ENCODE measurements around the gene LHX3.

Gene LHX3

GRCh38 chr9:136233411-136233810 lies 28.5 kb upstream of the LHX3 start:
- no peak for DNase-seq
- no peaks in the 10 kb centered on the region for H3K9me3 ChIP-seq (replicated peaks; ENCODE audit: insufficient read depth, low read length)
- H3K9me2 ChIP-seq (replicated peaks; ENCODE audit: insufficient read depth, low read length) = no peaks in the 10 kb centered on the region
- H3K4me1 ChIP-seq (ENCODE audit: low read length) = no peaks in the 10 kb centered on the region
- TF ChIP-seq CTCF (IDR thresholded peaks at IDR 0.05; ENCODE audit: low read length) = no peak
- TF ChIP-seq EZH2 (optimal IDR thresholded peaks at IDR 0.05; ENCODE audit: low read depth, low read length) = no peak
- no peaks in the 10 kb centered on the region for H3K27me3 ChIP-seq (replicated peaks; ENCODE audit: insufficient read depth, low read length)
- H2AFZ ChIP-seq (ENCODE audit: low read length) = no peak overlapping the region
- peaks cover 83% of the 10 kb centered on the region for H3K79me2 ChIP-seq (ENCODE audit: low read length)
- H3K4me2 ChIP-seq (ENCODE audit: low read depth, low read length) = no peak overlapping the region
- no peak overlapping the region for H3K4me3 ChIP-seq (ENCODE audit: low read length)
- H4K20me1 ChIP-seq (ENCODE audit: insufficient read depth, low read length) = 0 out of 2 replicates have a peak, but pooled peaks cover 2% of the 10 kb centered on the region
- H3K27ac ChIP-seq (ENCODE audit: low read length) = no peak overlapping the region
- H3K9ac ChIP-seq (ENCODE audit: low read length) = no peak overlapping the region
- H3F3A ChIP-seq (ENCODE audit: insufficient read depth, low read length) = no peaks in the 10 kb centered on the region
- H3K36me3 ChIP-seq (replicated peaks; ENCODE audit: insufficient read depth, low read length) = no peaks in the 10 kb centered on the region

- Histone ChIP-seq H4K20me1 (ENCODE audit: insufficient read depth, low read length) (no peaks in the 10 kb centered on the region), H3K9ac (ENCODE audit: low read length) (no peak overlapping the region), H3K79me2 (ENCODE audit: low read length) (peaks cover 83% of the 10 kb centered on the region), H2AFZ (ENCODE audit: low read length) (no peak overlapping the region), H3K4me2 (ENCODE audit: low read depth, low read length) (no peak overlapping the region), H3K27me3 (replicated peaks; ENCODE audit: insufficient read depth, low read length) (no peaks in the 10 kb centered on the region), H3K4me3 (ENCODE audit: low read length) (no peak overlapping the region), H3K27ac (ENCODE audit: low read length) (no peak overlapping the region), H3K4me1 (ENCODE audit: low read length) (no peaks in the 10 kb centered on the region), H3K9me3 (replicated peaks; ENCODE audit: insufficient read depth, low read length) (no peaks in the 10 kb centered on the region), H3K9me2 (replicated peaks; ENCODE audit: insufficient read depth, low read length) (no peaks in the 10 kb centered on the region), H3F3A (ENCODE audit: insufficient read depth, low read length) (no peaks in the 10 kb centered on the region), H3K36me3 (replicated peaks; ENCODE audit: insufficient read depth, low read length) (no peaks in the 10 kb centered on the region)
- DNase-seq = no peak
- TF ChIP-seq EZH2phosphoT487 (IDR thresholded peaks at IDR 0.05; ENCODE audit: low read length) (no peak), CTCF (IDR thresholded peaks at IDR 0.05; ENCODE audit: low read length) (no peak), EZH2 (optimal IDR thresholded peaks at IDR 0.05; ENCODE audit: low read depth, low read length) (no peak)
These were observed 28.0 kb upstream of the LHX3 start for GRCh38 chr9:136232969-136233368.

- TF ChIP-seq EZH2 (optimal IDR thresholded peaks at IDR 0.05; ENCODE audit: low read depth, low read length) (no peak), EZH2phosphoT487 (IDR thresholded peaks at IDR 0.05; ENCODE audit: low read length) (no peak)
- no peaks in the 10 kb centered on the region for H3K27me3 ChIP-seq (replicated peaks; ENCODE audit: insufficient read depth, low read length)
- no peaks in the 10 kb centered on the region for H3K4me1 ChIP-seq (ENCODE audit: low read length)
- no peak overlapping the region for H3K9ac ChIP-seq (ENCODE audit: low read length)
- peaks cover 83% of the 10 kb centered on the region for H3K79me2 ChIP-seq (ENCODE audit: low read length)
- no peak overlapping the region for H3K27ac ChIP-seq (ENCODE audit: low read length)
- no peaks in the 10 kb centered on the region for H3K36me3 ChIP-seq (replicated peaks; ENCODE audit: insufficient read depth, low read length)
- no peaks in the 10 kb centered on the region for H3F3A ChIP-seq (ENCODE audit: insufficient read depth, low read length)
- H3K4me3 ChIP-seq (ENCODE audit: low read length) = no peak overlapping the region
- no peak overlapping the region for H3K4me2 ChIP-seq (ENCODE audit: low read depth, low read length)
- H2AFZ ChIP-seq (ENCODE audit: low read length) = no peak overlapping the region
- no peaks in the 10 kb centered on the region for H4K20me1 ChIP-seq (ENCODE audit: insufficient read depth, low read length)
- no peaks in the 10 kb centered on the region for H3K9me2 ChIP-seq (replicated peaks; ENCODE audit: insufficient read depth, low read length)
- no peaks in the 10 kb centered on the region for H3K9me3 ChIP-seq (replicated peaks; ENCODE audit: insufficient read depth, low read length)
- no peak for DNase-seq
These were observed 26.8 kb upstream of the LHX3 start for GRCh38 chr9:136231478-136232297.

GRCh38 chr9:136230773-136231172 lies 25.8 kb upstream of the LHX3 start:
- Histone ChIP-seq H3K9me3 (replicated peaks; ENCODE audit: insufficient read depth, low read length) (no peaks in the 10 kb centered on the region), H3K4me2 (ENCODE audit: low read depth, low read length) (no peak overlapping the region), H3F3A (ENCODE audit: insufficient read depth, low read length) (no peaks in the 10 kb centered on the region), H3K79me2 (ENCODE audit: low read length) (peaks cover 84% of the 10 kb centered on the region), H3K4me1 (ENCODE audit: low read length) (no peaks in the 10 kb centered on the region), H3K9me2 (replicated peaks; ENCODE audit: insufficient read depth, low read length) (no peaks in the 10 kb centered on the region), H3K9ac (ENCODE audit: low read length) (no peak overlapping the region), H3K27me3 (replicated peaks; ENCODE audit: insufficient read depth, low read length) (no peaks in the 10 kb centered on the region), H3K36me3 (replicated peaks; ENCODE audit: insufficient read depth, low read length) (no peaks in the 10 kb centered on the region), H3K4me3 (ENCODE audit: low read length) (no peak overlapping the region), H2AFZ (ENCODE audit: low read length) (no peak overlapping the region), H4K20me1 (ENCODE audit: insufficient read depth, low read length) (peaks cover 2% of the 10 kb centered on the region; the same call in 1 of the 2 replicates), H3K27ac (ENCODE audit: low read length) (no peak overlapping the region)
- DNase-seq = no peak
- TF ChIP-seq EZH2phosphoT487 (IDR thresholded peaks at IDR 0.05; ENCODE audit: low read length) (no peak), CTCF (IDR thresholded peaks at IDR 0.05; ENCODE audit: low read length) (no peak), EZH2 (optimal IDR thresholded peaks at IDR 0.05; ENCODE audit: low read depth, low read length) (no peak)
